ENCODE data around the gene HOXD8.

The HOXD8 gene

DNA sequence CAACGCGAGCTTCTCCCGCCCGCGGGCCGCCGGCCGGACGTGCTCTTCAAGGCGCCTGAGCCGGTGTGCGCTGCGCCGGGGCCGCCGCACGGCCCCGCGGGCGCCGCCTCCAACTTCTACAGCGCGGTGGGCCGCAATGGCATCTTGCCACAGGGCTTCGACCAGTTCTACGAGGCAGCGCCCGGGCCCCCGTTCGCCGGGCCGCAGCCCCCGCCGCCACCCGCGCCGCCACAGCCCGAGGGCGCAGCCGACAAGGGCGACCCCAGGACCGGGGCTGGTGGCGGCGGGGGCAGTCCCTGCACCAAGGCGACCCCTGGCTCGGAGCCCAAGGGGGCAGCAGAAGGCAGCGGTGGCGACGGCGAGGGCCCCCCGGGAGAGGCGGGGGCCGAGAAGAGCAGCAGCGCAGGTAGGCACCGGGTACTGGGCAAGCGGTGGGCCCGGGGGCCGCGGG is 21.7 kb upstream of the HOXD8 start:
- no peak overlapping the region for H3K4me3 ChIP-seq (replicated peaks; ENCODE audit: low read depth, low read length)
- no peak for DNase-seq (ENCODE audit: low read depth)
- TF ChIP-seq, protein P1, sequence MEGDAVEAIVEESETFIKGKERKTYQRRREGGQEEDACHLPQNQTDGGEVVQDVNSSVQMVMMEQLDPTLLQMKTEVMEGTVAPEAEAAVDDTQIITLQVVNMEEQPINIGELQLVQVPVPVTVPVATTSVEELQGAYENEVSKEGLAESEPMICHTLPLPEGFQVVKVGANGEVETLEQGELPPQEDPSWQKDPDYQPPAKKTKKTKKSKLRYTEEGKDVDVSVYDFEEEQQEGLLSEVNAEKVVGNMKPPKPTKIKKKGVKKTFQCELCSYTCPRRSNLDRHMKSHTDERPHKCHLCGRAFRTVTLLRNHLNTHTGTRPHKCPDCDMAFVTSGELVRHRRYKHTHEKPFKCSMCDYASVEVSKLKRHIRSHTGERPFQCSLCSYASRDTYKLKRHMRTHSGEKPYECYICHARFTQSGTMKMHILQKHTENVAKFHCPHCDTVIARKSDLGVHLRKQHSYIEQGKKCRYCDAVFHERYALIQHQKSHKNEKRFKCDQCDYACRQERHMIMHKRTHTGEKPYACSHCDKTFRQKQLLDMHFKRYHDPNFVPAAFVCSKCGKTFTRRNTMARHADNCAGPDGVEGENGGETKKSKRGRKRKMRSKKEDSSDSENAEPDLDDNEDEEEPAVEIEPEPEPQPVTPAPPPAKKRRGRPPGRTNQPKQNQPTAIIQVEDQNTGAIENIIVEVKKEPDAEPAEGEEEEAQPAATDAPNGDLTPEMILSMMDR (IDR thresholded peaks at IDR 0.05; ENCODE audit: low read length, missing control alignments): no peak

DNA sequence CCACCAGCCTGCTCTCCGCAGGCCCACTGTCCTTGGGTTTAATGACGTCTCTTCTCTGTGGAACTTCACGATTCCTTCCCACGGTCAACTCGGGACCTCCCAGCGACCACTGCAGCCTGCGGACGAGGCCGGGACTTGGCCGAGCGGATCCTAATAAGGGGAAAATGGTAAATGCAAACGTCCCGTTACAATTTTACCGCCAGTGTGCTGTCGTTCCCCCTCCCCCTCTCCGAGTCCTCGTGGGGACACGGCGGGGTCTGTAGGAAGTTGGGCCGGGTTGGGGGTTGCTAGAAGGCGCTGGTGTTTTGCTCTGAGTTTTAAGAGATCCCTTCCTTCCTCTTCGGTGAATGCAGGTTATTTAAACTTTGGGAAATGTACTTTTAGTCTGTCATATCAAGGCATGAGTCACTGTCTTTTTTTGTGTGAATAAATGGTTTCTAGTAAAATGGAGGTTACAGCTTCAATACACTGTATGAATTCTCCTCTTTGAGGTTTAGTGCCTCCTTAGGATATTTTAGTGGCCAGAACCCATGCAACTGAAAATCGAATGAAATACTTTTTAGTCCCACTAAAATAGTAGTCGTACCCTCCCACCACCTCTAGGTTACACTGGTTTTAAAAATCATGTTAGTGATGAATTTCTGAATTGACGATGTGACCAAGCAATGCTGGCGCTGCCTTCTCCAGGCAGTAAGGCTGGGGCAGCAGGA is 20.2 kb upstream of the HOXD8 start:
- no peak overlapping the region for H3K4me3 ChIP-seq (replicated peaks; ENCODE audit: low read depth, low read length)
- TF ChIP-seq, protein P1 (IDR thresholded peaks at IDR 0.05; ENCODE audit: low read length, missing control alignments): no peak
- no peak for DNase-seq (ENCODE audit: low read depth)

DNA sequence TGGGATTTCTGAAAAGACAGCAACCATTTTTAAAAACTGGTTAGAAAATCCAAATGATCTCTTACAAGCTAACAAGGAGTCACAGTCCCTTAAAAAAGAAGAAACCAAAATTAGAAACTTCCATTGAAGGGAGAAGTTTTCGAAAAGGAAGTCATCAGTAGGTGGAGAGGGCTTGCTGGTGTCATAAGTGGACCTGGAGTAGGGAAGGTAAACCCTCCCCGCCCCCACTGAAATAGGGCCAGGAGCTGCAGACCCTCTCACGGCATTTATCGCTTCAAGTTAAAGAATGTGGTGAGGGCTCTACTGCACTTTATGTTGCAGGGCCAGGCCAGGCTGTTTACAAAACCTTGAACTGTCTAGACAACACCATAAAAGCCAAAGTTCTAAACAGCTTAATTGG is 19.6 kb upstream of the HOXD8 start:
- H3K4me3 ChIP-seq (replicated peaks; ENCODE audit: low read depth, low read length): no peak overlapping the region
- DNase-seq (ENCODE audit: low read depth): no peak
- TF ChIP-seq, protein P1 (IDR thresholded peaks at IDR 0.05; ENCODE audit: low read length, missing control alignments): no peak

DNA sequence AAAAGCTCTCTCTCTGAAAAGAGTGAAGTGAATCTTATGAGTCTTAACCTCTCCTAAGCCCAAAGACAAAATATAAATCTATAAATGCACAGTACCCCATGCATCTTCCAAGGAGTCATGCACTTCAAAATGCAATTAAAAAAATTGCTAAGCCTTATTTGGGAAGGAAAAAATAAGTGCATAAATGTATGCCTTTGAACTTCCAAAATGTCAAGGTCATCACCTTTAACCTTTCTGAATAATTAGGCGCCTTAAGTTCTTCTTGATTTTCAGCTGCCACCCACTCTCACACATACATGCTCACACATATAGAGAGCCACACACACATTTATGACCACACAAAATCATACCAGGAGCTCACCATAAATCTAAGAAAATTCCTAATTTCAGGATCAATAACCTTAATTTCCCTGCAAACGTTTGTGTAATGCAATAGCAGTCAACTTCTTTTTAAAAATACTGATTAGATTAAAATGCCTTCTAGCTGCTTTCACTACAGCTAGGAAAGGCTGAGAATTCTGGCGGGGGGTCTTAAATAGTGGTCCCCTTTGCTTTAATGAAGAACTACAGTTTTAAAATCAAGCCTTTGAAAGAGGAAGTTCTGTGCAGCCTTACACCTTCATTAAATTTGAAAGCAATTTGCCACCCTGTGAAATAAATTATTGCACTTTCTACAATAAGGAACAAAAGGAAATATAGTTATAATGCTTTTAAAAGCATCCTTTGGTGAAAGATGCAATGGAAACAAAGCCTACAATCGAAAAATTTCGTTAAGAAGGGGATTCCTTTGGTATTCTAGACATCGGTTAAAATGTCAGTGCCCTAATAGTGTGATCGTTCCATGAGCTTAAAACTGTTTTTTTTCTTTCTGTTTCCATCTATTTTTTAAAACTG is 18.8 kb upstream of the HOXD8 start:
- no peak overlapping the region for H3K4me3 ChIP-seq (replicated peaks; ENCODE audit: low read depth, low read length)
- DNase-seq (ENCODE audit: low read depth): no peak
- TF ChIP-seq, protein P1 (IDR thresholded peaks at IDR 0.05; ENCODE audit: low read length, missing control alignments): no peak

DNA sequence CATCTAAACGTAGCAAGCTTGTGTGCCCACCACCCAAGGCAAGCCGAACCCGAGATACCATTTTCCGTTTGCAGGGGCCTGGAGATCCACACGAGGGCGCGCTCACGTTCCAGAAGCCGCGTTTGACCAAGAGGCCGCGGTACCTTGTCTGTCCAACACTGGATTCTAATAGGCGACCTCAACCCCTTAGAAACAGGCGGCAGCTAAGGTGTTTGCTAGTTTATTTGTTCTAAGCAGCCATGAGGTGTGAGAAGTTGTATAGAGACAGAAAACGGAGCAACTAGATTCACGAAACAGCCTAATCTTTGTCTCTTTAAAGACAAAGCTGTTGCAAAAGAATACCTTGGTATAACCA is 18.2 kb upstream of the HOXD8 start:
- no peak overlapping the region for H3K4me3 ChIP-seq (replicated peaks; ENCODE audit: low read depth, low read length)
- DNase-seq (ENCODE audit: low read depth): peak; percentile 47
- TF ChIP-seq, protein P1 (IDR thresholded peaks at IDR 0.05; ENCODE audit: low read length, missing control alignments): peak; percentile 69

DNA sequence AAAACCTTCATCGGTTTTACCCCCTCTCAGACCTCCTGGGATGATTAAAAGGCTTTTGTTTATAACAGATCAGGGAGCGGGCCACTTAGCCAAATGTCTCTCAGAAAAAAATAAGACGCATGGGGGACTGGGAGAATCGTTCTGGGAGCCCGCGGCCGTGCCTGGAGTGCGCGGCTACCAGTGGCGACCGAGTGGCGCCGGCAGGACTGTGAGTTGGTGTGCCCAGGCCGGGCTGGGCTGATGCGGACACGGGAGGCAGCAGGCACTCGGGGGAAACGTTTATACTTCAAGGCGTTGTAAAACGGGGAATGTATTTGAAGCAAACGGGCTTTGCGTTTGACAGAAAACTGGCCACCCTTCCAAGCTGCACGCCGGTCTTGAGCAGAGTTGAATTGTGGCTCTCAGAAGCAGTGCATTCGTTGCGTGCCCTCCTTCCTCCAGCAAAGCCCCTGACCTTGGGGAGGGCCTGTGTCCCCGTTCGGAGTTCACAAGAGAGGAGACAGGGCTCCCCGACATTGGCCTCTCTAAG is 17.6 kb upstream of the HOXD8 start:
- TF ChIP-seq, protein P1 (IDR thresholded peaks at IDR 0.05; ENCODE audit: low read length, missing control alignments): no peak
- H3K4me3 ChIP-seq (replicated peaks; ENCODE audit: low read depth, low read length): no peak overlapping the region

More for the DNA sequence above, 17.6 kb upstream of the HOXD8 start:
- no peak for DNase-seq (ENCODE audit: low read depth)
